Fibroblast of peridontal ligament (primary cell): ENCODE results near the gene MACROD1.
A peak's percentile ranks its signal among the peaks of the same experiment; 100 is the strongest.

Experiments
- DNase-seq: peaks from one replicate; pipeline ENCODE4 v3.0.0-alpha.2; 2010; ENCODE audit errors: extremely low read depth

Gene MACROD1

DNA sequence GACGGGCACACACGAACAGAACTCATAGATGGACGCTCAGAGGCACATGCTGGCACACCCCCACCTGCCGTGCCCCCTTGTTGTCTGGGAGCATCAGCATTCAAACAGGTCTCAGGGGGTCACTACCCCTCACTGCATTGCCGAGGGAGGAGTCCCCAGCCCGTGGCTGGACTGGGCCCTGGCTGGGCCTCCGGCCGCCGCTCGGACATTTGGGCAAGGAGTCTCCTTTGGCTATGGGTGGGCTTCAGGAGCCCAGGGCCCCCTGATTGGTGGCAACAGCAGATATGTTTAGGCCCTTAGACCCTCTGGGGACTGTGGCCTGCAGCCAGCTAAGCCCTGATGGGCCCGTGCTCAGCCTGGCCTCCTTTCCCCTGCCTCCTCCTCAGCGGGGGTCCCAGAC, 88.3 kb downstream of the MACROD1 start:
- DNase-seq: no peak

DNA sequence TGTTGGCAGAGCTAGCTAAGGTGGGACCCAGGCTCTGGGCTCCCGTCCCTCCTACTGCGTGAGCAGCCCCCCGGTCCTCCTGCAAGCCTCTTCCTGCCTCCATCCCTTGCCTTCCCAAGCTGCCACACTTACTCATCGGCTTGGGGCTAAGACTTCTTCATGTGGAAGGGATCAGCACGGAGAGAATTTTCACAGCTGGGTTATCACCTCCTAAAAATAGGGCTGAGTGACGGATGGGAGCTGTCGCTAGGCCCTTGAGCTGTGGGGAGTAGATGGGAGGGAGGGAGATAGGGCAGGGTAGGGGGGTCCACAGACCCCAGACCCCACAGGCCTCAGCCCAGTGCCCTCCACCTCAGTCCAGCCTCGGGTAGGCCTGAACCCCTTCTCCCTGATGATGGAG, 89.2 kb downstream of the MACROD1 start:
- no peak for DNase-seq

DNA sequence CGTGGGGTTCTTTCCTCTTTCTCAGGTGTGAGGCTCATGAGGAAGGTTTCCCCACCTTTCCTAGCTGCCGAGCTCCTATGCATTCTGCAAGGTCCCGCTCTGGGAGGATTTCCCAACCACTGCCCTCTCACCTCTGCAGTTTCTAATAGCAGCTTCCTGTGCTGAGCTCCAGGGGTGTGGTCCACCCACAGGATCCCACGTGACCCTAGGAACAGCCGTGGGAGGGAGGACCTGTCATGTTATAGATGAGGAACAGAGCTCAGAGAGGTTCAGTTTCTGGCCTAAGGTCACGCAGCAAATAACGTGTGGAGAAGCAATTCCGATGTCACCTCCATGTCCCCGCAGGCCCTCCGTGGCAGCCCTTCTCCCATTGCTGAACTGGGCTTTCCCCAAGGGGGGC, 91.7 kb downstream of the MACROD1 start:
- DNase-seq: no peak

DNA sequence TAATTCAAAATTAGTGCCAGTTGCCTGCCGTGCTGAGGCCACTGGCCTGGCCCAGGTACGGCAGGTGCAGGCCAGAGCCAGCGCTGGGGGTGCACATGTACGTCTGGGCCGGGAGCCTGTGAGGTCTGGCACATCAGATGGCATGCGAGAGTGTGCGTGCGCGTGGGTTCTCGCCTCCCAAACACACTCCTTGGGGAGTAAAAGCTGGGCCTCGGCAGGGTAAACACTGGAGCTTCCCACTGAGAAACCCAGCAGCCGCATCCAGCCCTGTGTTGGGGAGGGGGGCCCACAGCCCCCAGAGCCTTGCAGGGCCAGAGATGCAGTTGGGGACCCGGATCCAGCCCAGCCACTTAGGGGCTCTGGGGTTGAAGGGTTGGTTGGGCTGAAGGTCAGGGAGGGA, 92.4 kb downstream of the MACROD1 start:
- DNase-seq: no peak

DNA sequence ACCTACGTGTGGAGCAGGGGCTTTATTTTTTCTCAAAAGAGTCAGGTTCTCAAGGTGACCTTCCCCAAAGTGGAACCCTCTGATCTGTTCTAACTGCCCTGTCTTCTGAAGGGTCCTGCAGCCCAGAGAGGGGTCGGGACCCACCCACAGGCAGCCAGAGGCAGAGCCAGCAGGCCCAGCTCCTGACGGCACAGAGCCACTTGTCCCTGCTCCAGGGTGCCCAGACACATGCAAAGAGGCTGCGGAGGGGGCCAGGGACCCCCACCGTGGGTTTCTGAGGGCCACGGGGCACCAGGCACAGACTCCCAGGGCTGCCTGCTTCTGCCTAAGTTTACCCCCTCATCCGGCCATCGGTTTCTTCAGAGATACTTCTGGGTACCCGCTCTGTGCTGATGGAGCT, 93.0 kb downstream of the MACROD1 start:
- no peak for DNase-seq

DNA sequence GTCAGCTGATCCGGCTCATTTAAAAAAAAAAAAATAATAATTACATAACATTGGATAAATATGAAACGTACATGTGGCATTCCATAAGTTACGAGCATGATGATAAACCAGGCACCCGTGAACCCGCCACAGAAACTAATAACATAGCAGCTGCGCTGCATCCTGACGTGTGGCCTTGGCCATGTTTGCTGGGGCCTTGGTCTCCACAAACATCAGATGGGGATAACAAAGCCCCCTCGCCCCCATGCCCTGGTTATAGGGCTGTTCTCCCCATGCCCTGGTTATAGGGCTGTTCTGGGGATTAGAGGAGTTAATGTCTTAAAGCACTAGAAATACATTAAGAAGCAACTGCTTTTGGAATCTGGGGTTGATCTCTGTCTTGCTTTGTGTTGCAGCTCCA, 93.5 kb downstream of the MACROD1 start:
- DNase-seq: no peak

DNA sequence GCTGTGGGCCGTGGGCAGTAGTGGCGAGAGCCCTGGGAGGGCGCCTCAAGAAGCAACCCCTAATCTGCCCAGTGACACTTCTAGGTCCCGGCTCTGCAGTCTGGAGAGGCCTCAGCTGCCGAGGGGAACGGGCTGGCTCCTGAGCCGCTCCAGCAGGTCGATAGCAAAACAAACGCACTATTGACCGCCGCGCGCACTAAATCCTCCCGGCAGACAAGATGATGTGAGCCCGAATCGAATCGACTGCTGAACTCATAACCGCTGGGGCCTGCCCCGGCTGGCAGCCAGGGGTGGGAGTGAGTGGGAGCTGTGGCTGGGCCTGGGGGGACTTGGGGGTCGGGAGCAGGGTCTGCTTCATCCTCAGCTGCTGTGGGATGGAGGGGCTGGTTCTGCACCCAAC, 94.1 kb downstream of the MACROD1 start:
- DNase-seq: no peak

DNA sequence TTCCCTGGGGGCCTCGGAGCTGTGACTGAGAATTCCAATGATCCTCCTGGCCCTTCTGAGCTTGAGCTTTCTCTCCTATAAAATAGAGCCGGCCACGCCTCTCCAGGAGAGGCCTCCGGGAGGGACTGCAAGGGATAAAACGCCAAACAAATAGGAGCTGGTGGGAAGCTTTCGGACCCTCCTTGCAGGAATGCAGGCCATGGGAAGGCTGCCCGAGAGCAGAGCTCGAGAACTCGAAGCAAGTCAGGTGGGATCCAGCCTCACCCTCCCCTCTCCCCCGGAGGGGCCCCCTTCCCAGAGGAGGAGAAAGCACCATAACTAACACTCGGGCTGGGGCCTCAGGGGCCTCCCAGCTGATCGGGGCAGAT, 95.6 kb downstream of the MACROD1 start:
- DNase-seq: no peak

DNA sequence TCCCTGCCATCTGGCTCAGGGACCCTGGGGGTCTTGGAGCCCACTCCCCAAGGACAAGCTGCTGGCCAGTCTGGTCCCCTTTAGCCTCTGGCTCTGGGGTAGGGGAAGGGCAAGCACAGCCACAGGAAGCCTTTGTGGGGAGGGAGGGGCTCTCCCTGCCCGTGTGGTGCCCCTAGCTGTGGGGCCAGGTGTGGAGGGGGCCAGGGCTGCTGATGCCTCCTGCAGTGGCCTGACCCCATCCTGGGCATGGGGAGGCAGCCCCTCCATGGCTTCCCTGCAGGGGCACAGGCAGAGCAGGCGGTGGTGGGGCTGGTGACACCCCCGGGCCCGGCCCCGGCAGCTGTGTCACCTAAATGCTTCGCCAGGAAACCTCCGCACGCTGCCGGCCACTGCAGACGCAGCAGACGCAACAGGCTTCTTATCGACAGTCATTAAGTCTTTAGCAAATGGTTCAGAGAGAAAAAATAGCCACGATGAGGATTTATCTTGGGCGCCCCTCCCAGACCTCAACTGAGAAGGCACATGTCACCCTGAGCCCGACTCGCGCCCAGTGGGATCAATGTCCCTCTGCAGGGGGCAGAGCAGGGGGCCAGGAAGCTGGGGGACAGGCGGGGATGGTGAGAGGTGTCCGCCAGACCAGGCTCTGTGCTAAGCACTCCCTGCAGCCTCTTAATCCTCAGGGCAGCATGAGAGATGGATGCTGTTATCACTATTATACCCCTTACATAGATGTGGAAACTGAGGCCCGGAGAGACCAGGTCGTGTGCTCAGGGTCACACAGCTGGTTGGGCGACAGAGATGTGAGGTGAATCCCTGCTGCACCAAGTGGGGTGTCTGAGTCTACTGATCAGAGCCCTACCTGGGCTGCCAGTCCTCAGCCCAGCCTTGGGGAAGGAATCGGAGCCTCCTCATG, 96.3 kb downstream of the MACROD1 start:
- DNase-seq: no peak

DNA sequence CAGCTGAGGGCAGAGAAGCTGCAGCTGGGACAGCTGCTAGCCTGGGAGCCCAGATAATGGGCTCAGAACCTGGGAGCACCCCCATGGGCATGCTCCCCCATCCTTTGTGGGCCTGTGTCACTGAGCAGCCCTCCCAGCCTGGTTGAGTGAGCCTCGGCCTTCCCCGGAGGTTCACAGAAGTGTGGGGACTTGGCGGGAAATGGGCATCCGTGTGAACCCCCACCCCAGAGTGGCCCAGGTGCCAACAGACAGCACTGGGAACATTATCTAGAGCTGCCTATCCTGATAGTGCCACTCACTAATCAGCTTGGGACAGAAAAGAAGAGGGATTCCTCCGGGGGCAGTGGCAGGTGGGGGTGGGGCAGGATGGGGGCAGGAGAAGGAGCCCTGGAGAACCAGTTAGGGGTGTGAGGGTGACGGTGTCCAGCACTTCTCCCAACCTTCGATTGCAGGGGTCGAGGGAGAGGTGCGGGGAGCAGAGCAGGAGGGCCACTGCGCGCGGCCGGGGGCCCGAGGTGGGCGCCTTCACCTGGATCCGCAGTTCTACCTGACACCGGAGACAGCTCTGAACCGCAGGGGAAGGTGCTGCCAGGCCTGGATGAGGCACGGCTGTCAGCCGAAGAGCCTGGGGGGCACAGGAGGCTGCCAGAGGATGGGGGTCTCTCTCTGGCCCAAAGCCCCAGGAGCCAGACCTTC, 97.1 kb downstream of the MACROD1 start:
- no peak for DNase-seq

DNA sequence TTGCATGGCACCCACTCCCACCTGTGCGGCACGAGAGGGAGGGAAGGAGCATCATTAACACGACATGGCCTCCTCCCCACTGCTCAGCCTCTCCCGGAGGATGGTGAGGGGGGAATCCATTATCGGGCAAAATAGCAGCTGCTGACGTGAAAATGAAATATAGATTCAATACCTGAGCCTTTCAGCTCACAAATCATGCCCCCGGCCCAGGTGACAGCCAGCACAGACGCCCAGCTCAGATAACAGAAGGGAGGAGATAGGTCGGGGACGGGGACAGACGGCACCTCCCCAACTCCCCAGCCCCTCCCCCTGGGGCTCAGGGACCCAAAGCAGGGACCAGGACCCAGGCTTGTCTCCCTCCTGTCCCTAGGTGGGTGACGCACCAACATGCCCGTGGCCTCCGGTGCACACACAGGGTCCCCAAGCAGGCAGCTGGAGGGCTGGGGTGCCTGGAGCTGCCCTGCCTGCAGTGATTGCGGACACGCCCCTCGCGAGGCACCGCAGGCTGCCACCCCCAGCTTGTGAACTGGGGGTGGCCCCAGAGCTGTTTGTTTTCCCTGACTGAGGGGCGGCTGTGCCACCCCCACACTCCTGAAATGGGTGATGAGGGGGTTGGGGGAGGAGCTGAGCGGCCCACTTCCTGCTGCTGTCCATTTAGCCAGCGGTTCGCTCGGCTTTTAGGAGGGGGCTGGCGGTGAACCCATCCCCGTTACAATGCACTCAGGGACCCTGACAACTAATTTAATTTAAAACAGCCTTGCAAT, 98.5 kb downstream of the MACROD1 start:
- DNase-seq: no peak

DNA sequence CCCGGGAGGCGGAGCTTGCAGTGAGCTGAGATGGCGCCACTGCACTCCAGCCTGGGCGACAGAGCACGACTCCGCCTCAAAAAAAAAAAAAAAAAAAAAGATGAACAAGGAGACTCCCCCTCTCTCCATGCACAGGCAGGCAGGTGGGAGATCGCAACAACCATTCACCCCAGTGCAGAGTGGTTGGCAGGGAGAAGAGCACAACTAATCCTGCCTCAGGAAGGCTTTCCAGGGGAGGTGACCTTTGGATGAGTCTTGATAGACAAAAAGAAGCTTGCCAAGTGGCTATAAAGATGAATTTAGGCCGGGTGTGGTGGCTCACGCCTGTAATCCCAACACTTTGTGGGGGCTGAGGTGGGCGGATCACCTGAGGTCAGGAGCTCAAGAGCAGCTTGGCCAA, 100.2 kb downstream of the MACROD1 start:
- no peak for DNase-seq

DNA sequence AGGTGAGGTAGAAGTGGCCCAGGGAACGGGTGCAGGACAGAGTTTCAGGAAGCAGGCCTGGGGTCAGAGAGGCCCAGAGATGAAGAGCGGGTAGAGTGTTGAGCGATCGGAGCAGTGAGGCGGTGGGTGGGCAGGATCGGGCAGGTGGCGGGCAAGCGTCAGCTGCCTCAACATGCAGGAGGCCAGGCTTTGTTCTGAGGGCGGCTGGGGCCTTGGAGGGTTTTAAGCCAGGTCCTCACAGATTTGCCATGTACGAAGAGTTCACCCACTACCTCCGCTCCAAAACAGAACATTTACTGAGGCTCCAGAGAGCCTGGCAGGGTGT, 100.8 kb downstream of the MACROD1 start:
- no peak for DNase-seq

DNA sequence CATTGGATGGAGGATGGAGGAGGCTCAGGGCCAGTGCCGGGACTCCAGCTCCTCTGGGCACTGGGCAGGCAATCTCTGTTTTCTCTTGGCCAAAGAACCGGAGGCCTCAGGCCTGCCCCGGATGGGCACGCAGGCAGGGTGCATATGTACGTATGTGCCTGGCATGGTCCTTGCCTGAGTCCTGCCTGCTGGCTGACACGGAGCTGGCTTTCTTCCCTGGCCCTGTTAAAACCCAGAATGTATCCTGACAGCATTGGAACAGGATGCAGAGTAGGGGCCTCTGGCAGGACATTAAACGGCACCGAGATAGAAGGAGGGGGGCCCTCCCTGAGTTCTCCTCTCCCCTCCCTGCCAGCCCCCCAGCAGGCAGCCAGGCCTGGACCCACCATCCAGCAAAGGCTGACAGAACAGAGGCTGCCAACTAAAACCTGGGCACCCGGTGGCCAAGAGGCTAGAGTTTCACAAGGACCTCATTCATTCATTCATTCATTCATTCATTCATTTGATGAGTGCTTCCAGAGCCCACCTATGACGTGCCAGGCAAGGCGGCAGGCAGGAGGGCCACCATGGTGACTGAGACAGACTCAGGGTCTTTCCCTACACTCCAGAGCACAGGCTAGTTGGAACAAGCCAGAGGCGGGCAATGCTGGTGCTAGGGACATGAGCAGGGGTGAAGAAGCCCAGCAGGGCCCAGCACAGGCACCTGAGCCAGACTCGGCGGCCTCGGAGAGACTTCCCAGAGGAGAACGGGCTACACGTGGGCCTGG, 101.4 kb downstream of the MACROD1 start:
- no peak for DNase-seq

DNA sequence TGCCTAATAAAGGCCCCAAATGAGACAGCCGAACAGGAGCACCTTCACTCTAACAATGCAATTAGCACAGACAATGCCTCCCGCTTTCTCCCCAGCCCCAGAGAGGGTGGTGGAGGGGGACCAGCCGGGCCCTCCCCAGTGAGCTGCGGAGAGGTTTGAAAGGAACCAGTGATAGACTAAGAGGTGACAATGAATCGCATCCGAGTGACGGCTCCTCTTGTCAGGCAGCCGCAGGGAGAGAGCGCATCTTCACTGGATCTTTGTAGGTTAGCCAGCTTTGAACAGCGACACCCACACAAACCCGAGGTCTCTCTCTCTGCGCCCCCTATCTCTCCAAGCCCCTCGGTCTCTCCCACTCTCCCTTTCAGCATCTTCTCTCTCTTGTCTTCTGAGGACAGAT, 102.1 kb downstream of the MACROD1 start:
- DNase-seq: no peak

DNA sequence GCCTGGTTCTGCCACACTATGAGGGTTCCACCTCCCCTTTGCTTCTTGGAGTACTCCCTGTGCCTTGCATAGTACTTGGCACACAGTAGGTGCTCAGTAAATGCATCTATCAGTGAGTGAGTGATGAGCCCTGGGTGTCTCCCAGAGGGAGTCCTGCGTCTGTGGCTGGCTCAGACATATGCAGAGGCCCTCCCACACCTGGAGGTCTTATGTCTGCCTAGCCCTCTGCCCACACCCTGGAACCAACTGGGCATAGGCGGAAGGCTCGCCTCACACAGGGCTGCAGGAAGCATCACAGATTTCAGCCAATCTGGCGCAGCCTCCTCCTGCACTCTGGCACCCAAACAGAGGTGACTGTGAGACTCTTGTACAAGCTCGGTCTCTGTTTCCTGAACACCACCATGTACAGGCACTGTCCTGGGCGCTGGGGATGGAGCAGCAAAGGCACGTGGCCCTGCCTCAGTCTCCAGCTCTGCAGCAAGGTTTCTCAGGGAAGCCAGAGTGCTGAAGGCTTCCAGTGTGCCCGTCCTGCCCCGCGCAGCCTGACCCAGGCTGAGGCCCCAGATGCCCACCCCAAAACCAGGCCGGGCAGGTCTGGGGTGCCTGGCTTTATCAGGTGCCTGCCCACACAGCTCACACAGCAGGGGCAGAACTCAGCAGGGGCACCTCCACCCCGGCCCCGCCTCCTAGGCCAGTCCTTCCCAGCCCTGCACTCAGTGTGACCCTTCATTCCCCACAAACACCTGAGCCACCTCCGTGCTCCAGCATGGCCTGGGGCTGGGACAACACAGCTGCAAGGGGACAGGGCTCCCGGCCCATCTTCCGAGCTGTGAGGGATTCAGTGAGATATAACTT, 103.5 kb downstream of the MACROD1 start:
- DNase-seq: no peak

DNA sequence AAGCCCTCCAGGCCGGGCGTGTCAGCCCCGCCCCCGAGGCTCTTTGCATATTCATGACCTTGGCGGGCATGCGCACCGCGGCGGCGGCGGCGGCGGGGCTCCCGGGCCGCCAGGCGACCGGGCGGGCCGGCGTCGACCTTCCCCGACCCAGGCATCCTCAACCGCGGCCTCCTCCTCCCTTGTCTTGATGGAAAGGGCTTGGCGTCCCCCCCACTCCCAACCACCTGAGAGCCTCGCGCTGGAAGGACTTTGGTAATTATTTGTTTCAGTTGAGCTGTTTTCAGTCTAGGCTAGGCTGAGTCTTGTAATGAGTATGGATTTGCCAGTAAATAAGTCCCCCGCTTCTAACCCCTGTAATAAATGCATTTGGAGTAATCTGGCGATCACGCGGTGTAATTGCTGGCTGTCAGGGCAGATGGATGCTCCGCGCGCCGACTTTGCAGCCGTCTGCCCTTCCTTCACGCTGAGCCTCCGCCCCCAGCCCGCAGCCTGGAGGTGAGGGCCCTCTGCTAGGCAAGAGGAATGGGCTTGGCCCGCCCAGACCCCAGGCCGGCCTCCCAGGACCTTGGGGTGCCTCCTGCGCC, 105.0 kb downstream of the MACROD1 start:
- peak; percentile 5 for DNase-seq

DNA sequence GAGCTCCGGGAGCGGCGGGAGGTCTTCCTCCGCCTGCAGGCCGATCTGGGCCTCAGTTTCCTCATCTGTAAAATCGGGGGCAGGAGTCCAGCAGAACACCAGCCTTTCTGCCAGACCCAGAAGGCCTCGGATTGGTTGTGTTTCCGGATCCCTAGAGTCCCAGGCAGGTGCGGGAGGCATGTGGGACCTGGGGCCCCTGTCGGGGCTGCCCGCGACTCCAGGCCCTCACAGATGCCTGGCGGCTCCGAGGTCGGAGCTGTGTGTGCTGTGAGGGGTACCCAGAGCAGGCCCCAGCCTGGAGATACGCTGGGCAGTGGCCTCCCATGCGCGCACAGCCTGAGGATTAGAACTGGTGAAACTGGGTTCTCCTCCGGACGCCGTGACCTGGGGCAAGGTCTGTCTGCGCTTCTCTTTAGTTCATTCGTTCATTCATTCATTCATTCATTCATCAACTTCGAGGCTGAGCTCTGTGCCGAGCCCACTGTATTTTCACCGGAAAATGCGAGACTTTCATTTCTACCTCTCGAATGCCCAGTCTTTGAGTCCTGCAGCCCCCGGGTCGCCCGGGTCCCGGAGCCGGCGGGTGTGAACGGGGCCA, 105.6 kb downstream of the MACROD1 start:
- no peak for DNase-seq

DNA sequence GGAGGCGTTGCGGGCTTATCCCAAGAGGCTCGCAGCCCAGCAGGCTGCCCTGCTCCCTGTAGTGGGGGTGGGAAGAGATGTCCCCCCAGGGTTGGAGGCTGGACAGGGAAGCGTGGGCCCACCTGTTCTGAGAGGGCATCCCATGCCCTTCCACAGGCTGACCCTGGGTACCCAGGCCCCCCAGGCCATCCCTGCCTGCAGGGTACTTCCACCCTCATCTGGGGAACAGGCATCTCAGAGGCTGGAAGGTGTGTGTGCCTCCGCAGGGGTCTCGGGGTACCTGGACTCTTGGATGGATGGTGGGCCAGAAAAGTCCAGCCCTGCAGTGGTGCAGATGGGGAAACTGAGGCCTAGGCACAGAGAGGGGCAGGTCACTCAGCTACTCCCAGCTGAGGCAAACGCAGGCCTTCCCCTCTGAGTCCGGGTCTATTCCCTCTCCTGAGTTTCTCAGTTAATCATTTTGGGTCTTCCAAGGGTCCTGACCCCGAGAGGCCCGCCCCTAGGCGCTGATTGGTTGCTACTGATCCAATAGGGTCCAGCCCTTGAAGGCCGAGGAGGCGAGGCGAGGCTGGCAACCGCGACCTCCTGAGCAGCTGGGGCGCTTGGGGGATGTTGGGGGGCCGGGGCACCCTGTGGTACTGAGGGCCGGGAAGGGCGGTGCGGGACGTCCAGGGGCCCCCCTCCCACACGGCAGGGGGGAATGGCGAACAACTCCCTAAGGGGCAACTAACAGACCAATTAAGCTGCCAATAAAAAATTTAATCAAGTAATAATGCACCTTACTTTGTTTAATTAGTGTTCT, 106.4 kb downstream of the MACROD1 start:
- no peak for DNase-seq
